Rectal smooth muscle tissue (tissue), 1 donor: ENCODE results near the gene NFIC.

Experiments
- H3K27ac ChIP-seq: one replicate; pipeline ENCODE4 v1.7.0; 2013; ENCODE audit warnings: low read depth, low read length, inconsistent platforms
- H3K27me3 ChIP-seq: one replicate; pipeline ENCODE4 v1.7.0; 2013; ENCODE audit warnings: low read length; ENCODE audit not compliant: control insufficient read depth, insufficient read depth
- H3K36me3 ChIP-seq: one replicate; pipeline ENCODE4 v1.7.0; 2013; ENCODE audit warnings: low read length; ENCODE audit not compliant: control insufficient read depth, insufficient read depth
- H3K4me1 ChIP-seq: one replicate; pipeline ENCODE4 v1.7.0; 2013; ENCODE audit warnings: low read length; ENCODE audit not compliant: control insufficient read depth, insufficient read depth
- H3K4me3 ChIP-seq: one replicate; pipeline ENCODE4 v1.7.0; 2013; ENCODE audit warnings: low read length
- H3K9ac ChIP-seq: one replicate; pipeline ENCODE4 v1.7.0; 2013; ENCODE audit warnings: low read length

Gene NFIC

GRCh38 chr19:3365093-3365835, 1.1 kb upstream of the NFIC start:
- Histone ChIP-seq H3K9ac (peak overlapping the region; percentile 32), H3K27me3 (no peaks in the 10 kb centered on the region), H3K27ac (peak overlapping the region; percentile 97), H3K4me1 (peaks cover 47% of the 10 kb centered on the region), H3K4me3 (peak overlapping the region; percentile 77), H3K36me3 (no peaks in the 10 kb centered on the region)

DNA sequence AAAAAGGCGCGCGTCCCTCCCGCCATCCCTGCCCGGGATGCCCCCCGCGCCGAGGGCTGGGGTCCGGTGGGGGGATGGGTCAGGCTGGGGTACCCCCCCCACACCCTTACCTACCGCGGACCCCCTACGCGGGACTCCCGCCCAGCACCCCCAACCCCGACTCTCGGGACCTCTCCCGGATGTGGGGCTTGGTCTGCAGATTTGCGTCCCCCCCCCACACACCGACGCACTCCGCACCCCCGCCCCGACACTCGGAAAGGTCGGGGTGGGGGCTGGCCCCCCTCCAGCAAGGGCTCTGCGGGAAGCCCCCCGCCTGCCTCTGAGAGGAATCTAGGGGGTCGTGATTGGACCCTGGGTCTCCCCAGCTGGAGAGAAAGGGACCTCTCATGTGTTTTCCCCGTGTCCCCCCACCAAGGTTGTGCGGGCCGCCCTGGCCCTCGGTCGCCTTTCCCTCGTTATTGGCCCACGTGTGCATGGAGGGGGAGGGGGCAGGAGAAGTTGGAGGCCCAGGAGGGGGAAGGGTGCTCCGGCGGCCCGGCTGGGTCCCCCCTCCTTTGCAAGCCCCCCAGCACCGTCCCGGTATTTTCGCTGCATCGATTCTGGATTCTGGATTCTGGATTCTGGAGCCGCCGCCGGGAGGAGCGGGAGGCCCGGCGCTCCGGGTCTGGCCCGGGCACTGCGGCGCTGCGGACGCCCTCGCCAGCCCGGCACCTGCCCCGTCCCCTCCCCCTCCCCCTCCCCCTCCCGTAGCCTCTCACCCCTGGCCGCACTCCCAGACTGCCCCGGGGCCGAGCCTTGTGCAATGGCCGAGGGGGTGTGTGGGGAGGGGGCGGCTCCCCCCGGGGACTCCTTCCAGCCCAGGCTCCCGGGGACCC, 607 bp downstream of the NFIC start:
- Histone ChIP-seq H3K27ac (peak overlapping the region; percentile 99), H3K36me3 (no peaks in the 10 kb centered on the region), H3K4me1 (peaks cover 49% of the 10 kb centered on the region), H3K4me3 (peak overlapping the region; percentile 65), H3K27me3 (no peaks in the 10 kb centered on the region), H3K9ac (peak overlapping the region; percentile 62)

GRCh38 chr19:3367628-3368440, 1.5 kb downstream of the NFIC start:
- peak overlapping the region; percentile 99 for H3K27ac ChIP-seq
- H3K36me3 ChIP-seq: no peaks in the 10 kb centered on the region
- no peaks in the 10 kb centered on the region for H3K27me3 ChIP-seq
- peak overlapping the region; percentile 65 for H3K4me3 ChIP-seq
- H3K4me1 ChIP-seq: peaks cover 49% of the 10 kb centered on the region
- peak overlapping the region; percentile 45 for H3K9ac ChIP-seq

DNA sequence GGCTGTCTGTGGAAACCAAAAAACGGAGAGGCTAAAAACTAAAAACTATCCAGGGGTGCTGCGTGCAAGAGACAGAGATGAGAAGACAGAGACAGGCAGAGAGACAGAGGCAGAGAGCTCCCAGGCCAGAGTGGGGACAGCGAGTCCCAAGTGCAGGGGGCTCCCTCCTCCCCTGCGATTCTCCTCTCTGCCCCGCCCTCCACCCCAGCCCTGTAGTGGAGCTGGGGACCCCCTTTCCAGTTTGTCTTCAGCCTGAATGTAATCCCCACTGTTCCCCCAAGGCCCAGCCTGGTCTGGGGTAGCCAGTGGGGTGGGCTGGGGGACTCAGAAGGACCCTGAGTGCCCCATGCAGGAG, 2.0 kb downstream of the NFIC start:
- Histone ChIP-seq H3K36me3 (no peaks in the 10 kb centered on the region), H3K9ac (peak overlapping the region; percentile 77), H3K27me3 (no peaks in the 10 kb centered on the region), H3K27ac (peak overlapping the region; percentile 99), H3K4me1 (peaks cover 49% of the 10 kb centered on the region), H3K4me3 (peak overlapping the region; percentile 65)

GRCh38 chr19:3368848-3369336, 2.5 kb downstream of the NFIC start:
- Histone ChIP-seq H3K27me3 (no peaks in the 10 kb centered on the region), H3K4me3 (peak overlapping the region; percentile 65), H3K4me1 (peaks cover 44% of the 10 kb centered on the region), H3K27ac (peak overlapping the region; percentile 99), H3K9ac (peak overlapping the region; percentile 77), H3K36me3 (no peaks in the 10 kb centered on the region)

DNA sequence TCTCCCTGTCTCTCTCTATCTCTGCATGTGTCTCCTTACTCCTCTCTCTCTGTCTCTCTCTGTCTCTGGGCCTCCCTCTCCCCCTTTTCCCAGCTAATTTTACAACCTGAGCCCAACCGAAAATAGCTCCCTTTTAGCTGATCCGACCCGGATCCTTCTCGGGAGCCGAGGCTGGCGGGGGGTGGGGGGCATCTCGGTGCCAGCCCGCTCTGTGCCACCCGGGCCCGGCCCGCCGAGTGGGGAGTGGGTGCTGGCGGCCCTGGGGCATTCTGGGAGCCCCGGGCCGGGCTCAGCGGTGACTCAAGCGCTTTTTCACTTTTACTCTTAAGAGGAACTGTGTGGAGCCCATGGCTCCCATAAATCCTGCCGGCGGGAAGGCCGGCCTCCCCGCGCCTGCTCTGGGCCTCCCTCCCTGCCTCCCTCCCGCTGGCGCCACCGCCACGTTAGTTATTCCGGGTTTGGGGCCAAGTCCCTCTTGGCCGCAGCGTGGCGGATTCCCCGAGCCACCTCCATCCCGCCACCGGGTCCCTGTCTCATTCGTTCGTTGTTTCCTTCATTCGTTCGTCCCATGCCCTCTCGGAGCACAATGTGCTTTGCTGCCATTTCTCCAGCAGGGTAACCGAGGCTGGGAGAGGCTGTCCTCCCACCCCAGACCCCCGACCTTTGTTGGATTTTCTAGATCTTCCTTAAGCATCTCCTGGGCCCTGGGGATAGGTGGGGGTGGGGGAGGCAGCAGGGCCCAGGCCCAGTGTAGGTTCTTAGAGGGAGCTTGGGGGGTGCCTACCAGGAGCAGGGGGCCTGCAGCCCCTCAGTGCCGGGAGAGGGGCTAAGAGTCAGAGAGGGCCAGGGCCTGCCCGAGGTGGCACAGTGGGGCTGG, 3.2 kb downstream of the NFIC start:
- Histone ChIP-seq H3K9ac (peak overlapping the region; percentile 77), H3K36me3 (no peaks in the 10 kb centered on the region), H3K4me1 (peaks cover 42% of the 10 kb centered on the region), H3K27me3 (no peaks in the 10 kb centered on the region), H3K27ac (peak overlapping the region; percentile 99), H3K4me3 (peak overlapping the region; percentile 65)

DNA sequence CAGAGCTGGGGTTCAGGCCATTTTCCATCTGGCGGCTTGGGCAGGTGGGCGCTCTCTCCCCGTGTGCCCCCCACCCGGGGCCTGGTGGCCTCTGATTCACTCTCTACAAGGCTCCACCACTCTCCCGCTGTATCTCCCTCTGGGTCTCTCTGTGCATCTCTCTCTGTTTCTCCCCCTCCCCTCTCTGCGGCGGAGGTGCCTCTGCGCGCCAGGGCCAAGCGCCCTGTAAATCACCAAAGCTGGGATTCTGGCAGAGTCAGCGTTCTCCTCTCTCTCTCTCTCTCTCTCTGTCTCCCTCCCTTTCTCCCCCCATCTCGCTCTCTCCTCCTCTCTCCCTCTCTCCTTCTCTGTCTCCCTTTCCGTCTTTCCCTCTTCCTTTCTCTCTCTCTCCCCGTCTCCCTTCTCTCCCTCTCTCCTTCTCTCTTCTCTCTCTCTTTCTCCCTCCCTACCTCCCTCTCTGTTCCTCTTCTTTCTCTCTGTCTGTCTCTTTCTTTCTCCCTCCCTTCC, 3.9 kb downstream of the NFIC start:
- Histone ChIP-seq H3K4me3 (peak overlapping the region; percentile 65), H3K36me3 (no peaks in the 10 kb centered on the region), H3K4me1 (peaks cover 42% of the 10 kb centered on the region), H3K27me3 (no peaks in the 10 kb centered on the region), H3K9ac (no peak overlapping the region), H3K27ac (peak overlapping the region; percentile 99)

- no peaks in the 10 kb centered on the region for H3K27me3 ChIP-seq
- H3K4me1 ChIP-seq: peaks cover 43% of the 10 kb centered on the region
- no peaks in the 10 kb centered on the region for H3K36me3 ChIP-seq
- peak overlapping the region; percentile 17 for H3K9ac ChIP-seq
- peak overlapping the region; percentile 65 for H3K4me3 ChIP-seq
- peak overlapping the region; percentile 99 for H3K27ac ChIP-seq
Observed at GRCh38 chr19:3370728-3371591, 4.6 kb downstream of the NFIC start.

DNA sequence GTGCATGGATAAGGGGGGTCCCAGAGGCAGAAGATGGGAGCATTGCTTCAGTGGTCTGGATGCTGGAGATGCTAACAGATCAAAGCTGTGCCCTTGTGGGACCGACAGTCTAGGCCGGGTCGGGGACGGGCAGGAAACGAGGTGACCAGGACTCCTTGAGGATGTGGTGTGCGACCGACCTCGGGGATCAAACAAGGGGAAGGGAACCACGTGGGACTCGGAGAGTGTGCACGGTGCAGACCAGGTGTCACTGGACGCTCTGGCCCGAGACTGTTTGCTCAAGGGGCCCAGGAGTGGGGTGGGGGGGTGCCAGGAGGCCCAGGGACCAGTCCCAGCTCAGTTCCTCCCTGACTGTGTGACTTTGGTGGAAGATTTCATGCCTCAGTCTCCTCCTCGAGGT, 6.0 kb downstream of the NFIC start:
- Histone ChIP-seq H3K27me3 (no peaks in the 10 kb centered on the region), H3K36me3 (no peaks in the 10 kb centered on the region), H3K4me3 (no peak overlapping the region), H3K27ac (peak overlapping the region; percentile 52), H3K9ac (no peak overlapping the region), H3K4me1 (peaks cover 43% of the 10 kb centered on the region)

- Histone ChIP-seq H3K27me3 (no peaks in the 10 kb centered on the region), H3K9ac (no peak overlapping the region), H3K27ac (peak overlapping the region; percentile 91), H3K4me1 (peaks cover 32% of the 10 kb centered on the region), H3K36me3 (no peaks in the 10 kb centered on the region), H3K4me3 (no peak overlapping the region)
Observed at GRCh38 chr19:3373971-3374368, 7.6 kb downstream of the NFIC start.
